Measurements from ENCODE around the gene COX4I1.

Gene COX4I1

GRCh38 chr16:85768199-85768598, 31.3 kb upstream of the COX4I1 start:
- no peak for DNase-seq

GRCh38 chr16:85770741-85771140, 28.8 kb upstream of the COX4I1 start:
- no peak for DNase-seq

GRCh38 chr16:85773044-85773443, 26.5 kb upstream of the COX4I1 start:
- DNase-seq: no peak

- no peak for DNase-seq
Observed at GRCh38 chr16:85774136-85774535, 25.4 kb upstream of the COX4I1 start.

- no peak for DNase-seq
Observed at GRCh38 chr16:85774811-85775210, 24.7 kb upstream of the COX4I1 start.

- no peak for DNase-seq
Observed at GRCh38 chr16:85777583-85778310, 21.7 kb upstream of the COX4I1 start.

GRCh38 chr16:85778873-85779272, 20.6 kb upstream of the COX4I1 start:
- no peak for DNase-seq

GRCh38 chr16:85780281-85780680, 19.2 kb upstream of the COX4I1 start:
- no peak for DNase-seq

- no peak for DNase-seq
Observed at GRCh38 chr16:85781156-85781555, 18.3 kb upstream of the COX4I1 start.

- no peak for DNase-seq
Observed at GRCh38 chr16:85781695-85782370, 17.7 kb upstream of the COX4I1 start.

GRCh38 chr16:85782451-85782850, 17.0 kb upstream of the COX4I1 start:
- no peak for DNase-seq

- DNase-seq: no peak
Observed at GRCh38 chr16:85783441-85783840, 16.1 kb upstream of the COX4I1 start.

- DNase-seq: no peak
Observed at GRCh38 chr16:85784813-85785212, 14.7 kb upstream of the COX4I1 start.

- DNase-seq: no peak
Observed at GRCh38 chr16:85785927-85786326, 13.6 kb upstream of the COX4I1 start.

- DNase-seq: no peak
Observed at GRCh38 chr16:85788819-85789218, 10.7 kb upstream of the COX4I1 start.

- DNase-seq: no peak
Observed at GRCh38 chr16:85789773-85790172, 9.7 kb upstream of the COX4I1 start.

- DNase-seq: no peak
Observed at GRCh38 chr16:85793662-85794298, 5.7 kb upstream of the COX4I1 start.

GRCh38 chr16:85794696-85795095, 4.8 kb upstream of the COX4I1 start:
- DNase-seq: no peak

- DNase-seq: no peak
Observed at GRCh38 chr16:85796152-85796551, 3.3 kb upstream of the COX4I1 start.

GRCh38 chr16:85796599-85796998, 2.9 kb upstream of the COX4I1 start:
- DNase-seq: no peak

GRCh38 chr16:85798283-85798776, 1.2 kb upstream of the COX4I1 start:
- no peak for DNase-seq

- DNase-seq: no peak
Observed at GRCh38 chr16:85798901-85799496, 496 bp upstream of the COX4I1 start.

GRCh38 chr16:85800321-85800669, 800 bp downstream of the COX4I1 start:
- DNase-seq: no peak

- no peak for DNase-seq
Observed at GRCh38 chr16:85803570-85803969, 4.1 kb downstream of the COX4I1 start.
